ENCODE data around the gene ECE1.
"Not testable (repeated sequence)": the region's sequence is repeated elsewhere in the genome, so short reads cannot be mapped to it uniquely, and the experiment has no call there.

ECE1 gene

DNA sequence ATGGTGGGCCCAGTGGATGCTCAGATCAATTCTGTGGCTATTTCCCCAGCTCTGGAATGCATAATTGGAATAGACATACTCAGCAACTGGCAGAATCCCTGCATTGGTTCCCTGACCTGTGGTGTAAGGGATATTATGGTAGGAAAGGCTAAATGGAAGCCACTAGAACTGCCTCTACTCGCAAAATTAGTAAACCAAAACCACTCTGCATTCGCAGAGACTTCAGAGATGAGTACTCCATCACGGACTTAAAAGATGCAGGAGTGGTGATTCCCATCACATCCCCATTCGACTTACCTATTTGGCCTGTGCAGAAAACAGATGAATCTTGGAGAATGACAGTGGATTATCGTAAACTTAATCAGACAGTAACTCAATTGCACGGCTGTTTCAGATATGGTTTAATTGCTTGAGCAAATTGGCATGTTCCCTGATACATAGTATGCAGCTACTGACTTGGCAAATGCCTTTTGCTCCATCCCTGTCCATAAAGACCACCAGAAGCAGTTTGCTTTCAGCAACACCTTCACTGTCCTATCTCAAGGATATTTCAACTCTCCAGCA, 82.0 kb downstream of the ECE1 start:
- H3K27me3 ChIP-seq (ENCODE audit: control insufficient read depth, insufficient read depth, low read length); H3K9me3 ChIP-seq (ENCODE audit: control insufficient read depth, insufficient read depth, low read length); H3K9ac ChIP-seq (ENCODE audit: low read depth, low read length); H3K4me3 ChIP-seq (ENCODE audit: low read depth, low read length); H3K4me1 ChIP-seq (ENCODE audit: control insufficient read depth, insufficient read depth, low read length); H3K36me3 ChIP-seq (ENCODE audit: control insufficient read depth, insufficient read depth, low read length): not testable (repeated sequence)

DNA sequence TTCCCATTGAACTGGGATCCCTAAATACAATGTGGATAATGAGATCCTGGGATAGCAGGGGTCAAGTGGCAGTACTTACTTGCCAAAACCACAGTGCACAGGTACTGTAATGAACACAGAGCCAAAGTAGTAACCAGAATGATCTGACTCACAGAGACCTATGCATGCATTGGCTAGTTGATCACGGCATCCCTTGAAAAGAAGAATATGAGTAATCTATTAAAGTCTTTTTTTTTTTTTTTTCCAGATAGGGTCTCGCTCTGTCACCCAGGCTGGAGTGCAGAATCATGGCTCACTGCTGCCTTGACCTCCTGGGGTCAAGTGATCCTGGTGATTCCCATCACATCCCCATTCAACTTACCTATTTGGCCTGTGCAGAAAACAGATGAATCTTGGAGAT, 84.1 kb downstream of the ECE1 start:
- no peaks in the 10 kb centered on the region for H3K36me3 ChIP-seq (ENCODE audit: control insufficient read depth, insufficient read depth, low read length)
- no peak overlapping the region for H3K9ac ChIP-seq (ENCODE audit: low read depth, low read length)
- no peaks in the 10 kb centered on the region for H3K9me3 ChIP-seq (ENCODE audit: control insufficient read depth, insufficient read depth, low read length)
- H3K4me1 ChIP-seq (ENCODE audit: control insufficient read depth, insufficient read depth, low read length), result no peaks in the 10 kb centered on the region
- H3K4me3 ChIP-seq (ENCODE audit: low read depth, low read length), result no peak overlapping the region
- no peaks in the 10 kb centered on the region for H3K27me3 ChIP-seq (ENCODE audit: control insufficient read depth, insufficient read depth, low read length)

- Histone ChIP-seq H3K4me1 (ENCODE audit: control insufficient read depth, insufficient read depth, low read length) (no peaks in the 10 kb centered on the region), H3K9me3 (ENCODE audit: control insufficient read depth, insufficient read depth, low read length) (no peaks in the 10 kb centered on the region), H3K9ac (ENCODE audit: low read depth, low read length) (no peak overlapping the region), H3K4me3 (ENCODE audit: low read depth, low read length) (no peak overlapping the region), H3K36me3 (ENCODE audit: control insufficient read depth, insufficient read depth, low read length) (no peaks in the 10 kb centered on the region), H3K27me3 (ENCODE audit: control insufficient read depth, insufficient read depth, low read length) (no peaks in the 10 kb centered on the region)
These were observed 84.8 kb downstream of the ECE1 start for GRCh38 chr1:21205416-21205815.

- Histone ChIP-seq H3K4me1 (ENCODE audit: control insufficient read depth, insufficient read depth, low read length) (no peaks in the 10 kb centered on the region), H3K9ac (ENCODE audit: low read depth, low read length) (no peak overlapping the region), H3K36me3 (ENCODE audit: control insufficient read depth, insufficient read depth, low read length) (no peaks in the 10 kb centered on the region), H3K27me3 (ENCODE audit: control insufficient read depth, insufficient read depth, low read length) (no peaks in the 10 kb centered on the region), H3K9me3 (ENCODE audit: control insufficient read depth, insufficient read depth, low read length) (no peaks in the 10 kb centered on the region), H3K4me3 (ENCODE audit: low read depth, low read length) (no peak overlapping the region)
These were observed 88.6 kb downstream of the ECE1 start for GRCh38 chr1:21201650-21202049.

GRCh38 chr1:21201238-21201637, 89.0 kb downstream of the ECE1 start:
- not testable (repeated sequence) for H3K27me3 ChIP-seq (ENCODE audit: control insufficient read depth, insufficient read depth, low read length); H3K9me3 ChIP-seq (ENCODE audit: control insufficient read depth, insufficient read depth, low read length); H3K36me3 ChIP-seq (ENCODE audit: control insufficient read depth, insufficient read depth, low read length)

GRCh38 chr1:21200767-21201166, 89.5 kb downstream of the ECE1 start:
- Histone ChIP-seq H3K9ac (ENCODE audit: low read depth, low read length) (no peak overlapping the region), H3K27me3 (ENCODE audit: control insufficient read depth, insufficient read depth, low read length) (no peaks in the 10 kb centered on the region), H3K9me3 (ENCODE audit: control insufficient read depth, insufficient read depth, low read length) (no peaks in the 10 kb centered on the region), H3K4me1 (ENCODE audit: control insufficient read depth, insufficient read depth, low read length) (no peaks in the 10 kb centered on the region), H3K4me3 (ENCODE audit: low read depth, low read length) (no peak overlapping the region), H3K36me3 (ENCODE audit: control insufficient read depth, insufficient read depth, low read length) (no peaks in the 10 kb centered on the region)

More at GRCh38 chr1:21201238-21201637, 89.0 kb downstream of the ECE1 start:
- not testable (repeated sequence) for H3K9ac ChIP-seq (ENCODE audit: low read depth, low read length); H3K4me3 ChIP-seq (ENCODE audit: low read depth, low read length); H3K4me1 ChIP-seq (ENCODE audit: control insufficient read depth, insufficient read depth, low read length)

DNA sequence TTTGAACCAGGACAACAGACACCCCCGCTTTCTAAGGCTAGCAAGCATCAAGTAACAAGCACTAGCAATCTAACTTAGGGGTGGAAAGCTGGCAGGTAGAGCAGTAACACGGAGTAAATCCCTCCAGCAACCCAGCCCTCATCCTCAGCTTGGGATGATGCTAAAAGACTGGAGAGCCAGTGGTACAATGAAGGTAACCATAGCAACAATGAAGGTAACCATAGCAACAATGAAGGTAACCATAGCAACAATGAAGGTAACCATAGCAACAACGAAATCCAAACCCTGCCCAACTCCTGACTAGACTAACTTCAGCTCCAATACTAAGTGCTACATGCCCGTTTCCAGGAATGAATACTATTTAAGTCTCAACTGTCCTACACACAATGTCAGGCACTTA, 91.3 kb downstream of the ECE1 start:
- no peaks in the 10 kb centered on the region for H3K9me3 ChIP-seq (ENCODE audit: control insufficient read depth, insufficient read depth, low read length)
- H3K9ac ChIP-seq (ENCODE audit: low read depth, low read length), result no peak overlapping the region
- H3K4me1 ChIP-seq (ENCODE audit: control insufficient read depth, insufficient read depth, low read length), result no peaks in the 10 kb centered on the region
- H3K27me3 ChIP-seq (ENCODE audit: control insufficient read depth, insufficient read depth, low read length), result peaks cover under 1% of the 10 kb centered on the region
- H3K4me3 ChIP-seq (ENCODE audit: low read depth, low read length), result no peak overlapping the region
- no peaks in the 10 kb centered on the region for H3K36me3 ChIP-seq (ENCODE audit: control insufficient read depth, insufficient read depth, low read length)

DNA sequence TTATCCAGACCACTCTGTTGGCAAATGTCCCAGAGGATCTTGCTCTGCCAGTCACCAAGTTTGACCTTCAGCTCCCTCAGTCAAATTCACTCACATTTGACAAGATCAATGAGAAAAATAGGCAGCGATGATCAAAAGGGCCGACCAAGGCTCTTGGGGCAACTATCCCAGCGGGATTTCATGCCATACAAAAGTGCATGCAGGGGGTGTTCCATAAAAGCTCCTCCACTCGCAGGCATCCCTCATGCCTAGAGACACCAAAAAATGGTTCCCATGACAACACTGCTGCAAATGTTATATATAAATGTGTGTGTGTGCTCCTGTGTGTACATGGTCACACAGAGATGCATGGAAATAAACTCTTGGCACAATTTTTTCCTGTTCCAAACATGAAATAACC, 97.4 kb downstream of the ECE1 start:
- Histone ChIP-seq H3K4me1 (ENCODE audit: control insufficient read depth, insufficient read depth, low read length) (no peaks in the 10 kb centered on the region), H3K36me3 (ENCODE audit: control insufficient read depth, insufficient read depth, low read length) (no peaks in the 10 kb centered on the region), H3K9me3 (ENCODE audit: control insufficient read depth, insufficient read depth, low read length) (no peaks in the 10 kb centered on the region), H3K4me3 (ENCODE audit: low read depth, low read length) (no peak overlapping the region), H3K27me3 (ENCODE audit: control insufficient read depth, insufficient read depth, low read length) (peaks cover 49% of the 10 kb centered on the region), H3K9ac (ENCODE audit: low read depth, low read length) (no peak overlapping the region)

GRCh38 chr1:21192284-21192683, 98.0 kb downstream of the ECE1 start:
- no peaks in the 10 kb centered on the region for H3K9me3 ChIP-seq (ENCODE audit: control insufficient read depth, insufficient read depth, low read length)
- H3K9ac ChIP-seq (ENCODE audit: low read depth, low read length), result no peak overlapping the region
- no peak overlapping the region for H3K4me3 ChIP-seq (ENCODE audit: low read depth, low read length)
- H3K27me3 ChIP-seq (ENCODE audit: control insufficient read depth, insufficient read depth, low read length), result peaks cover 55% of the 10 kb centered on the region
- no peaks in the 10 kb centered on the region for H3K36me3 ChIP-seq (ENCODE audit: control insufficient read depth, insufficient read depth, low read length)
- H3K4me1 ChIP-seq (ENCODE audit: control insufficient read depth, insufficient read depth, low read length), result no peaks in the 10 kb centered on the region

- not testable (repeated sequence) for H3K36me3 ChIP-seq (ENCODE audit: control insufficient read depth, insufficient read depth, low read length)
These were observed 99.5 kb downstream of the ECE1 start for GRCh38 chr1:21190771-21191170.

GRCh38 chr1:21189906-21190500, 100.3 kb downstream of the ECE1 start:
- Histone ChIP-seq H3K27me3 (ENCODE audit: control insufficient read depth, insufficient read depth, low read length) (peaks cover 58% of the 10 kb centered on the region), H3K9ac (ENCODE audit: low read depth, low read length) (no peak overlapping the region), H3K9me3 (ENCODE audit: control insufficient read depth, insufficient read depth, low read length) (no peaks in the 10 kb centered on the region), H3K4me1 (ENCODE audit: control insufficient read depth, insufficient read depth, low read length) (no peaks in the 10 kb centered on the region), H3K4me3 (ENCODE audit: low read depth, low read length) (no peak overlapping the region), H3K36me3 (ENCODE audit: control insufficient read depth, insufficient read depth, low read length) (no peaks in the 10 kb centered on the region)

More at GRCh38 chr1:21190771-21191170, 99.5 kb downstream of the ECE1 start:
- H3K4me3 ChIP-seq (ENCODE audit: low read depth, low read length); H3K9me3 ChIP-seq (ENCODE audit: control insufficient read depth, insufficient read depth, low read length); H3K9ac ChIP-seq (ENCODE audit: low read depth, low read length); H3K4me1 ChIP-seq (ENCODE audit: control insufficient read depth, insufficient read depth, low read length): not testable (repeated sequence)
- peaks cover 58% of the 10 kb centered on the region for H3K27me3 ChIP-seq (ENCODE audit: control insufficient read depth, insufficient read depth, low read length)

DNA sequence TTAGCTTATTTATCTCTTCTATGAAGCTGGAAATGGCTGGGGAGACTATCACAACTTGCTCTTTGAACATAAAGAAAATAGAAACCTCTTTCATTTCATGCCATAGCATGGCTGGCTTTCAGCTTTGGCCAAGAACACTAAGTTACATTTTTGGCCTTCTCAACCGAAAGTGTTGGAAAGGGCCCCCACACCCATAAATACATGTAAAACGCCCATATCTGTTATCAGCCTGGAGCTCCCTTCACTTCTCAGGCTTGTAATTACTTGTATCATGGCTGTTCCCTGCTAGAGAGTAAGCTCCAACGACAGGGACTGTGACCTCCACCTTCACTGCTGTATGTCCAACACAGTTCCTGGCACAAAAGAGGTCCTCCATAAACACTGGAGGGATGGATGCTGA, 100.8 kb downstream of the ECE1 start:
- Histone ChIP-seq H3K9me3 (ENCODE audit: control insufficient read depth, insufficient read depth, low read length) (no peaks in the 10 kb centered on the region), H3K9ac (ENCODE audit: low read depth, low read length) (no peak overlapping the region), H3K4me1 (ENCODE audit: control insufficient read depth, insufficient read depth, low read length) (no peaks in the 10 kb centered on the region), H3K27me3 (ENCODE audit: control insufficient read depth, insufficient read depth, low read length) (peaks cover 62% of the 10 kb centered on the region), H3K4me3 (ENCODE audit: low read depth, low read length) (no peak overlapping the region), H3K36me3 (ENCODE audit: control insufficient read depth, insufficient read depth, low read length) (no peaks in the 10 kb centered on the region)

Measured in iPS-15b (cell line).